UCSD-AML1 (cell line): ENCODE results near the gene LHFPL6.

Source experiments
- DNase-seq: peaks from one replicate; lab custom pipeline; 2025; ENCODE audit not compliant: unreplicated experiment; lab: John Stamatoyannopoulos, UW

LHFPL6 gene

GRCh38 chr13:39418424-39418823 lies 184.6 kb downstream of the LHFPL6 start:
- no peak for DNase-seq

- DNase-seq = no peak
These were observed 185.3 kb downstream of the LHFPL6 start for GRCh38 chr13:39417643-39418042.

GRCh38 chr13:39417131-39417530 lies 185.9 kb downstream of the LHFPL6 start:
- DNase-seq = no peak

- peak; percentile 19 for DNase-seq
These were observed 187.8 kb downstream of the LHFPL6 start for GRCh38 chr13:39415008-39415802.

- no peak for DNase-seq
These were observed 188.7 kb downstream of the LHFPL6 start for GRCh38 chr13:39414339-39414738.

- no peak for DNase-seq
These were observed 191.5 kb downstream of the LHFPL6 start for GRCh38 chr13:39411511-39411910.

- no peak for DNase-seq
These were observed 192.0 kb downstream of the LHFPL6 start for GRCh38 chr13:39410964-39411363.

- DNase-seq = no peak
These were observed 192.7 kb downstream of the LHFPL6 start for GRCh38 chr13:39410096-39410901.

- no peak for DNase-seq
These were observed 194.5 kb downstream of the LHFPL6 start for GRCh38 chr13:39408512-39408911.

GRCh38 chr13:39407786-39408185 lies 195.2 kb downstream of the LHFPL6 start:
- DNase-seq = no peak

- no peak for DNase-seq
These were observed 195.9 kb downstream of the LHFPL6 start for GRCh38 chr13:39407138-39407537.

GRCh38 chr13:39406688-39407087 lies 196.3 kb downstream of the LHFPL6 start:
- no peak for DNase-seq

GRCh38 chr13:39405596-39406205 lies 197.3 kb downstream of the LHFPL6 start:
- DNase-seq = no peak

GRCh38 chr13:39405107-39405506 lies 197.9 kb downstream of the LHFPL6 start:
- no peak for DNase-seq

GRCh38 chr13:39403106-39403505 lies 199.9 kb downstream of the LHFPL6 start:
- DNase-seq = no peak

- no peak for DNase-seq
These were observed 200.6 kb downstream of the LHFPL6 start for GRCh38 chr13:39402221-39402970.

GRCh38 chr13:39401756-39402155 lies 201.2 kb downstream of the LHFPL6 start:
- no peak for DNase-seq

GRCh38 chr13:39401046-39401705 lies 201.8 kb downstream of the LHFPL6 start:
- DNase-seq = no peak

GRCh38 chr13:39399102-39399501 lies 203.9 kb downstream of the LHFPL6 start:
- DNase-seq = no peak

GRCh38 chr13:39397896-39398265 lies 205.1 kb downstream of the LHFPL6 start:
- DNase-seq = no peak
